ENCODE data around the gene ATG16L1.

Gene ATG16L1

GRCh38 chr2:233285921-233286320, 34.4 kb downstream of the ATG16L1 start:
- no peak for DNase-seq (ENCODE audit: insufficient read length, low spot score)
- no peak for FAIRE-seq

GRCh38 chr2:233287871-233288270, 36.4 kb downstream of the ATG16L1 start:
- FAIRE-seq (no peak), DNase-seq (ENCODE audit: insufficient read length, low spot score) (no peak)

GRCh38 chr2:233288663-233289062, 37.2 kb downstream of the ATG16L1 start:
- DNase-seq (ENCODE audit: insufficient read length, low spot score) (no peak), FAIRE-seq (no peak)

- no peak for FAIRE-seq
- no peak for DNase-seq (ENCODE audit: insufficient read length, low spot score)
These were observed 38.2 kb downstream of the ATG16L1 start for GRCh38 chr2:233289648-233290047.

GRCh38 chr2:233290051-233290845, 38.8 kb downstream of the ATG16L1 start:
- no peak for DNase-seq (ENCODE audit: insufficient read length, low spot score)
- FAIRE-seq = no peak

- DNase-seq (ENCODE audit: insufficient read length, low spot score) (no peak), FAIRE-seq (no peak)
These were observed 44.4 kb downstream of the ATG16L1 start for GRCh38 chr2:233295891-233296290.

- DNase-seq (ENCODE audit: insufficient read length, low spot score) = no peak
- no peak for FAIRE-seq
These were observed 45.6 kb downstream of the ATG16L1 start for GRCh38 chr2:233297076-233297475.

- FAIRE-seq (no peak), DNase-seq (ENCODE audit: insufficient read length, low spot score) (no peak)
These were observed 48.9 kb downstream of the ATG16L1 start for GRCh38 chr2:233300401-233300800.

- no peak for FAIRE-seq
These were observed 49.8 kb downstream of the ATG16L1 start for GRCh38 chr2:233301248-233301647.

GRCh38 chr2:233301811-233302210, 50.3 kb downstream of the ATG16L1 start:
- FAIRE-seq (no peak), DNase-seq (ENCODE audit: insufficient read length, low spot score) (no peak)

More at GRCh38 chr2:233301248-233301647, 49.8 kb downstream of the ATG16L1 start:
- no peak for DNase-seq (ENCODE audit: insufficient read length, low spot score)

GRCh38 chr2:233303252-233303651, 51.8 kb downstream of the ATG16L1 start:
- no peak for DNase-seq (ENCODE audit: insufficient read length, low spot score)
- FAIRE-seq = no peak

GRCh38 chr2:233307565-233307964, 56.1 kb downstream of the ATG16L1 start, which contains the start of gene SAG:
Gene SAG, plus strand, starts transcription at chr2:233307816. Its CDS starts 1,374 bp downstream, at chr2:233309190.
- DNase-seq (ENCODE audit: insufficient read length, low spot score) (no peak), FAIRE-seq (no peak)

- DNase-seq (ENCODE audit: insufficient read length, low spot score) (no peak), FAIRE-seq (no peak)
These were observed 59.9 kb downstream of the ATG16L1 start for GRCh38 chr2:233311241-233311926.

GRCh38 chr2:233312874-233313273, 61.4 kb downstream of the ATG16L1 start:
- DNase-seq (ENCODE audit: insufficient read length, low spot score) (no peak), FAIRE-seq (no peak)

GRCh38 chr2:233314180-233314925, 62.9 kb downstream of the ATG16L1 start:
- DNase-seq (ENCODE audit: insufficient read length, low spot score) = no peak
- no peak for FAIRE-seq

- no peak for FAIRE-seq
- DNase-seq (ENCODE audit: insufficient read length, low spot score) = no peak
These were observed 65.9 kb downstream of the ATG16L1 start for GRCh38 chr2:233317196-233317943.

GRCh38 chr2:233319256-233319655, 67.8 kb downstream of the ATG16L1 start:
- no peak for DNase-seq (ENCODE audit: insufficient read length, low spot score)
- FAIRE-seq = no peak

GRCh38 chr2:233320470-233320869, 69.0 kb downstream of the ATG16L1 start:
- FAIRE-seq (no peak), DNase-seq (ENCODE audit: insufficient read length, low spot score) (no peak)

- DNase-seq (ENCODE audit: insufficient read length, low spot score) = no peak
- no peak for FAIRE-seq
These were observed 69.7 kb downstream of the ATG16L1 start for GRCh38 chr2:233321166-233321565.

GRCh38 chr2:233323851-233324250, 72.4 kb downstream of the ATG16L1 start:
- FAIRE-seq (no peak), DNase-seq (ENCODE audit: insufficient read length, low spot score) (no peak)

GRCh38 chr2:233325256-233325655, 73.8 kb downstream of the ATG16L1 start:
- no peak for FAIRE-seq
- no peak for DNase-seq (ENCODE audit: insufficient read length, low spot score)
